ENCODE results near the gene COQ5. TPM values are rescaled to one million over a fixed set of nuclear protein-coding genes. Genes with fewer than 3 reads are reported as not detected.

The COQ5 gene
- total and polyA plus RNA-seq, 2 of the 4 experiments (the other 2 are of a cell fraction) = 21.6 to 25.1 TPM

- WGBS, 2 experiments (ENCODE audit: extremely low coverage in 2 of 2, insufficient read length in 1 of 2) = 100% methylated on average over 1 of the region's 2 CpGs; no CpG with 5 or more reads in 1 of the 2 experiments
- no peak for DNase-seq
- no peak overlapping the region for H2BK15ac ChIP-seq (ENCODE audit: low read depth, low read length)
- H3K4ac ChIP-seq (ENCODE audit: low read depth, low read length) = no peak overlapping the region
- no TSS peak for BruUV-seq (replicated peaks)
- ChIA-PET CTCF (no interaction called here), POLR2A (ENCODE audit: unreplicated experiment) (no interaction called here)
- intact Hi-C loops (cut with micrococcal nuclease) (no loop called here), in situ Hi-C loops (cut with MboI; ENCODE audit: low sequenced_read_pairs) (no loop called here), dilution Hi-C loops (cut with HindIII; ENCODE audit: low sequenced_read_pairs, unreplicated experiment) (no loop called here)
- TF ChIP-seq ELK1 (IDR thresholded peaks at IDR 0.05; ENCODE audit: borderline replicate concordance, low read depth, low read length) (no peak), SMC3 (IDR thresholded peaks at IDR 0.05; ENCODE audit: low read depth, low read length) (no peak)
- H3K14ac ChIP-seq (replicated peaks; ENCODE audit: low read depth, low read length) = no peak overlapping the region
- ATAC-seq (ENCODE audit: low read depth) = no peak
- no peaks in the 10 kb centered on the region for H3K9me3 ChIP-seq (ENCODE audit: control insufficient read depth, insufficient read depth, low read length)
- no peak overlapping the region for H3K9ac ChIP-seq (ENCODE audit: low read depth, low read length)
- peaks cover 15 to 19% of the 10 kb centered on the region in 2 experiments for H3K79me1 ChIP-seq (ENCODE audit: low read depth in 1 of 2, low read length in 2 of 2)
- no peak overlapping the region for H4K5ac ChIP-seq (ENCODE audit: low read depth, low read length)
- no peak overlapping the region for H2AK5ac ChIP-seq (ENCODE audit: low read depth, low read length)
- no peak overlapping the region for H2AK9ac ChIP-seq (replicated peaks; ENCODE audit: low read depth, low read length, poor library complexity)
- H4K91ac ChIP-seq (ENCODE audit: insufficient read depth, low read depth, low read length) = no peak overlapping the region
- no peaks in the 10 kb centered on the region for H3K27me3 ChIP-seq (ENCODE audit: control insufficient read depth, insufficient read depth, low read length)
- H3K9me1 ChIP-seq (ENCODE audit: insufficient read depth, low read length) = no peaks in the 10 kb centered on the region; the same call in none of the 2 replicates
- H2BK5ac ChIP-seq (ENCODE audit: low read depth, low read length, poor library complexity, severe bottlenecking) = no peak overlapping the region
- no peak overlapping the region for H2BK120ac ChIP-seq (ENCODE audit: low read depth, low read length)
- H4K20me1 ChIP-seq (ENCODE audit: insufficient read depth, low read length) = peaks cover 3% of the 10 kb centered on the region; the same call in 1 of the 2 replicates
- H4K8ac ChIP-seq (ENCODE audit: low read depth in 2 of 2, low read length in 2 of 2) = no peak overlapping the region
- H3K4me2 ChIP-seq (ENCODE audit: low read depth, low read length) = no peak overlapping the region
- H2AFZ ChIP-seq (replicated peaks; ENCODE audit: low read length, poor library complexity) = no peak overlapping the region
- H3K18ac ChIP-seq (ENCODE audit: low read depth, low read length) = no peak overlapping the region
- no peak overlapping the region for H3K23ac ChIP-seq (ENCODE audit: low read depth, low read length)
- H3K36me3 ChIP-seq (ENCODE audit: control insufficient read depth, insufficient read depth, low read length) = peaks cover 48% of the 10 kb centered on the region
- H2BK20ac ChIP-seq (ENCODE audit: low read depth, low read length) = no peak overlapping the region
- H3K4me3 ChIP-seq (ENCODE audit: insufficient read depth, low read depth, low read length) = no peak overlapping the region
- no peak overlapping the region for H3K56ac ChIP-seq (ENCODE audit: extremely low read depth, insufficient read depth, low read length)
- no peaks in the 10 kb centered on the region for H3K4me1 ChIP-seq (ENCODE audit: control insufficient read depth, insufficient read depth, low read length)
- no peak overlapping the region for H3K27ac ChIP-seq (ENCODE audit: insufficient read depth, low read length)
Observed at GRCh38 chr12:120557589-120557988, 28.6 kb upstream of the COQ5 start.
